Esophagus muscularis mucosa (tissue), 4 donors: ENCODE data around the gene SPON1. TPM values are rescaled to one million over a fixed set of nuclear protein-coding genes. Genes with fewer than 3 reads are reported as not detected.

Experiments
- DNase-seq: peaks from one replicate; pipeline ENCODE4 v3.0.0-alpha.2; 2017; ENCODE audit errors: extremely low spot score
- H3K27ac ChIP-seq, 4 donors: fragments of 200-600 bp; sonication (generic); replicated peaks in 1 of 4; 1 replicate in 3 of 4; 2 replicates in 1 of 4; pipeline ENCODE4 v1.5.1; 2016 to 2019; ENCODE audit warnings: mild to moderate bottlenecking in 1 of 4
- H3K27me3 ChIP-seq, 4 donors: fragments of 200-600 bp; sonication (generic); one replicate each; pipeline versions ENCODE4 v1.5.1 to v1.6.0; 2016 to 2019
- H3K36me3 ChIP-seq, 4 donors: fragments of 200-600 bp; sonication (generic); one replicate each; pipeline ENCODE4 v1.5.1; 2016 to 2019
- H3K4me1 ChIP-seq, 4 donors: fragments of 200-600 bp; sonication (generic); one replicate each; pipeline ENCODE4 v1.5.1; 2016 to 2019
- H3K4me3 ChIP-seq, 4 donors: fragments of 200-600 bp; sonication (generic); 1 replicate in 2 of 4; 2 replicates in 2 of 4; pipeline ENCODE4 v1.5.1; 2016 to 2019; ENCODE audit warnings: mild to moderate bottlenecking in 4 of 4, moderate library complexity in 1 of 4
- H3K9me3 ChIP-seq, 4 donors: fragments of 200-600 bp; sonication (generic); 1 replicate in 3 of 4; 2 replicates in 1 of 4; pipeline ENCODE4 v1.5.1; 2016 to 2019
- EP300 ChIP-seq: sonication (generic); formaldehyde crosslinking; IDR thresholded peaks from one replicate; pipeline ENCODE4 v1.6.1; 2017; ENCODE audit warnings: antibody characterized with exemption
- POLR2A ChIP-seq: fragments of 450-650 bp; IDR thresholded peaks from one replicate; pipeline ENCODE4 v1.6.1; 2017; ENCODE audit warnings: antibody characterized with exemption, moderate library complexity, mild to moderate bottlenecking, low read depth
- POLR2AphosphoS5 ChIP-seq, 2 donors: sonication (generic); formaldehyde crosslinking; IDR thresholded peaks; one replicate each; pipeline ENCODE4 v1.6.1; 2017; ENCODE audit warnings: antibody characterized with exemption in 2 of 2
- WGBS: methylation state at CpG from one replicate; pipeline ENCODE4 v1.1.5; 2018; 5-methylcytosine and 5-hydroxymethylcytosine counted together
- intact Hi-C: fragments of 100-400 bp; cut with DNase I; formaldehyde crosslinking; loops from one replicate; pipeline ENCODE4 v1.15.1; 2023
- total RNA-seq, 4 donors: library from RNA; depleted of rRNA; stranded (reverse); fragments of >200 nt; gene quantifications; one replicate each; pipeline versions ENCODE4 v1.1.0 to v1.2.1, GENCODE V29; 2016
- TF ChIP-seq, protein P1 (sequence below), 3 experiments: fragments of 200-600 bp in 2 of 3; fragments of 450-650 bp in 1 of 3; sonication (generic) in 2 of 3; IDR thresholded peaks; one replicate each; pipeline ENCODE4 v1.5.1; 2017 to 2019; ENCODE audit warnings: antibody characterized with exemption in 3 of 3, mild to moderate bottlenecking in 2 of 3, moderate library complexity in 1 of 3

The SPON1 gene
- total RNA-seq, 4 donors from 2014 or later: 12.5 to 25.2 (median 19.2) TPM

DNA sequence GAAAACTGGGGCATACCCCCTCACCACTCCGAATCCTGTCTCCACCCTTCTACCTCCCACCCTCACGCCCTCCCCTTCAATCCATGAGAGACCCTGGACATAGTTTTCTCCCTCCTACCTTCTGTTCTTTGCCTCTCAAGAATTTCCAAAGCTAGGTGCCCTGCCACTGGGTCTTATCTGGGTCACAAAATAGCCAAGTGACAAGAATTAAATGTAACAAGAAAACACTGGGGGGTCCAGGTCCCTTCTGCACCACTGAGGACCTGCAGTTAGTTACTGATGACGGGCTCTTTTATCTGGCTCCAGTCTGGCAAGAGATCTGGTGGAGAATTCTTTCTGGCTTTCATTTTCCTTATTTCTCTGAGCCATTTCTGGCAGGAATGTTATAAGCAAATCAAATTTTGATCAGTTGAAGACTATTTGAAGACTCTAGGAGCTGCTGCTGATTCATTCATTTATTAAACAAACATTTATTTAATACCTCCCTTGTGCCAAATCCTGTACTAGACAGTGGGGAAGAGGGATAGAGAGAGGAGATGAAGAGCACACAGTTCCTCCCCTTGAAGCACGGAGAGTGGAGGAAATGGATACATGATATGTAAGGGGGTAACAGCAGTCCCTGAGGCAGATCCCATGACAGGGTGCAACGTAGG is 261.2 kb downstream of the SPON1 start:
- Histone ChIP-seq H3K27ac (no peak overlapping the region), H3K4me1 (peaks cover 0 to 15% (median 15%) of the 10 kb centered on the region in 4 donors), H3K36me3 (no peaks in the 10 kb centered on the region), H3K9me3 (peaks cover 0 to 13% (median 1%) of the 10 kb centered on the region in 4 donors), H3K4me3 (no peak overlapping the region), H3K27me3 (no peaks in the 10 kb centered on the region)
- intact Hi-C loops: no loop called here
- TF ChIP-seq POLR2A (no peak), POLR2AphosphoS5 (IDR thresholded peaks at IDR 0.05) (no peak), EP300 (no peak)
- TF ChIP-seq, protein P1, sequence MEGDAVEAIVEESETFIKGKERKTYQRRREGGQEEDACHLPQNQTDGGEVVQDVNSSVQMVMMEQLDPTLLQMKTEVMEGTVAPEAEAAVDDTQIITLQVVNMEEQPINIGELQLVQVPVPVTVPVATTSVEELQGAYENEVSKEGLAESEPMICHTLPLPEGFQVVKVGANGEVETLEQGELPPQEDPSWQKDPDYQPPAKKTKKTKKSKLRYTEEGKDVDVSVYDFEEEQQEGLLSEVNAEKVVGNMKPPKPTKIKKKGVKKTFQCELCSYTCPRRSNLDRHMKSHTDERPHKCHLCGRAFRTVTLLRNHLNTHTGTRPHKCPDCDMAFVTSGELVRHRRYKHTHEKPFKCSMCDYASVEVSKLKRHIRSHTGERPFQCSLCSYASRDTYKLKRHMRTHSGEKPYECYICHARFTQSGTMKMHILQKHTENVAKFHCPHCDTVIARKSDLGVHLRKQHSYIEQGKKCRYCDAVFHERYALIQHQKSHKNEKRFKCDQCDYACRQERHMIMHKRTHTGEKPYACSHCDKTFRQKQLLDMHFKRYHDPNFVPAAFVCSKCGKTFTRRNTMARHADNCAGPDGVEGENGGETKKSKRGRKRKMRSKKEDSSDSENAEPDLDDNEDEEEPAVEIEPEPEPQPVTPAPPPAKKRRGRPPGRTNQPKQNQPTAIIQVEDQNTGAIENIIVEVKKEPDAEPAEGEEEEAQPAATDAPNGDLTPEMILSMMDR (IDR thresholded peaks at IDR 0.05): no peak
- DNase-seq: no peak
- 44% methylated on average over 5 of the region's 5 CpGs for WGBS

DNA sequence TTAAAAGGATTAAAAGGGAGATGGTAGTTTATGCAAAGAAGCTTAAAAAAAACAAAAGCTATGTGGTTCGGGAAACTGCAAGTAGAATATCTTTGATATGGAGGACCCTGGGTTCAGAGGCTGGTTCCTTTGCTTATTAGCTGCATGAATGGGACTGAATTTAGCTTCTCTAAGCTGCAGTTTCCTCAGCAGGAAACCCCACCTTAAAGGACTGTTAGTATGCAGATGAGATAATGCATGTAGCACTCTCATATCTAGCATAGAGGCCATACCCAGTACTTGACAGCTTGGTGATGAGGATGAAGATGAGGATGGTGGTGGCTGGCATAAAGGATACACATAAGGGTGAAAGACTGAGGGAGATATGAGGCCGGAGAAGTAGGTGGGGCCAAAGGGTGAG is 261.9 kb downstream of the SPON1 start:
- TF ChIP-seq EP300 (no peak), POLR2AphosphoS5 (IDR thresholded peaks at IDR 0.05) (no peak), POLR2A (no peak)
- TF ChIP-seq, protein P1 (IDR thresholded peaks at IDR 0.05): no peak
- Histone ChIP-seq H3K4me3 (no peak overlapping the region), H3K36me3 (no peaks in the 10 kb centered on the region), H3K4me1 (peaks cover 0 to 15% (median 15%) of the 10 kb centered on the region in 4 donors), H3K27ac (no peak overlapping the region), H3K9me3 (peaks cover 0 to 13% (median 1%) of the 10 kb centered on the region in 4 donors), H3K27me3 (no peaks in the 10 kb centered on the region)
- DNase-seq: no peak
- 52% methylated on average over 2 of the region's 2 CpGs for WGBS
- intact Hi-C loops: no loop called here

DNA sequence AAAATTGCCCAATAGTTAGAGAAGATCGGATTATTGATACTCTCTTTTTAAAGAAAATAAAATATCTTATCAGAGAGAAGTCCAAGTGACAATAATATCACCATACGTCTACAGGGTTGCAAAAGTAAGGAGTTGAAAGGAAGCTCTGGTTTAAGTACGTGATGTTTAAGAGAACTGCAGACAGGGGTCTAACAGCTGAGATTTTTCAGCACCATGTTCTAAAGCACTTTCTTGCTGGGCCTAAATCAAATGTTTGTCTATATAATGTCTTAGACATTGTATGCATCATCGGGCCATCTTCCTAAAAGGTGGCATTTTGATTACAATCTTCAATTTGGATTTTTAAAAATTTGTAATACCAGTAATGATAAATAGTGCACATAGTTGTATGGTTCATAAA is 263.1 kb downstream of the SPON1 start:
- H3K4me3 ChIP-seq: no peak overlapping the region
- H3K27me3 ChIP-seq: peaks cover 0 to 4% (median 0%) of the 10 kb centered on the region in 4 donors
- 90% methylated on average over 4 of the region's 4 CpGs for WGBS
- H3K27ac ChIP-seq: no peak overlapping the region
- peaks cover 0 to 13% (median 1%) of the 10 kb centered on the region in 4 donors for H3K9me3 ChIP-seq
- no peak for DNase-seq
- no peaks in the 10 kb centered on the region for H3K36me3 ChIP-seq
- TF ChIP-seq, protein P1 (IDR thresholded peaks at IDR 0.05): no peak
- TF ChIP-seq EP300: no peak
- no peak for TF ChIP-seq POLR2A
- no peak for TF ChIP-seq POLR2AphosphoS5 (IDR thresholded peaks at IDR 0.05)
- peaks cover 0 to 15% (median 15%) of the 10 kb centered on the region in 4 donors for H3K4me1 ChIP-seq
- intact Hi-C loops: no loop called here

DNA sequence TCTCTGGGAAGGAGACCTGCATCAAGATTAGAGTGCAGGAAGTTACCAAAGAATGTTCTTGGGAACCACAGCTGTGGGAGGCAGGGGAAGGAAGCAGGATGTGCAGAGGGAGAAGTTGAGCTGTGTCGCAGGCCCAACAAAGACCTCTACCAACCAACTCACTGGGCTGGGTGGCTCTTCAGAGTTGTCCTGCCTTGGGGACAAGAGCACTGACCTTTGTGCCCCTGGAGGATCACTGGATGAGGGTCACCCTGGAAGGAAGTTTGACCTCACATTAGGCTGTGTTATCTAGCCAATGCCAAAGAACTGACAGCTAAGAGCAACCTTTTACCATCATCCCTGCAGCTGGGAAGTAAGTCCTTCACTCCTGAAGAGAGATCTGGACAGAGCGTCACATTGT is 265.8 kb downstream of the SPON1 start:
- 100% methylated on average over 1 of the region's 2 CpGs for WGBS
- no peak overlapping the region for H3K27ac ChIP-seq
- H3K9me3 ChIP-seq: peaks cover 0 to 13% (median 1%) of the 10 kb centered on the region in 4 donors
- intact Hi-C loops: no loop called here
- H3K4me1 ChIP-seq: peaks cover 0 to 11% (median 10%) of the 10 kb centered on the region in 4 donors
- no peak for DNase-seq
- no peaks in the 10 kb centered on the region for H3K36me3 ChIP-seq
- TF ChIP-seq, protein P1 (IDR thresholded peaks at IDR 0.05): no peak
- no peak for TF ChIP-seq EP300
- TF ChIP-seq POLR2A: no peak
- no peak for TF ChIP-seq POLR2AphosphoS5 (IDR thresholded peaks at IDR 0.05)
- no peak overlapping the region for H3K4me3 ChIP-seq
- peaks cover 0 to 10% (median 0%) of the 10 kb centered on the region in 4 donors for H3K27me3 ChIP-seq

DNA sequence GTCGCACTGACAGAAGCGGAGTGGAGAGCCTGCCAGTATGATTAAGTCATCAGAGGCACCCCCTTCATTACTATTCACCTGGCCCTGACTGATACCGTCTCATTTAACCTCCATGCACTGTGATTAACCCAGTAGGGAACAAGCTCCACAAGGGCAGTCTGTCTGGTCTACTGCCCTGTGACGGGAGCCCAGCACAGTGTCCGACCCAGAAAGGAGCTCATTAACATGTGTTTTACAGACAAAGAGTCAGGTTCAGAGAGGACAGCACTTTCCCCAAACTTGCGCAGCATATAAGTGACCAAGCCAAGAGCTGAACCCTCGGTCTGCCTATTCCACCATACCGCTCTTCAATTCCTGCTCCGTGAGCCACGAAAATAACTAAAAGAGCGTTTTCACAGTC is 266.9 kb downstream of the SPON1 start:
- WGBS: 83% methylated on average over 11 of the region's 11 CpGs
- H3K36me3 ChIP-seq: no peaks in the 10 kb centered on the region
- peaks cover 0 to under 1% (median 0%) of the 10 kb centered on the region in 4 donors for H3K4me1 ChIP-seq
- H3K9me3 ChIP-seq: peaks cover 0 to 13% (median 1%) of the 10 kb centered on the region in 4 donors
- H3K27me3 ChIP-seq: peaks cover 0 to 10% (median 0%) of the 10 kb centered on the region in 4 donors
- intact Hi-C loops: no loop called here
- no peak for DNase-seq
- H3K27ac ChIP-seq: no peak overlapping the region
- TF ChIP-seq POLR2AphosphoS5 (IDR thresholded peaks at IDR 0.05) (no peak), EP300 (no peak), POLR2A (no peak)
- TF ChIP-seq, protein P1 (IDR thresholded peaks at IDR 0.05): no peak
- no peak overlapping the region for H3K4me3 ChIP-seq
